BJ (cell line): Measurements from ENCODE around the gene ZBTB32. TPM values are rescaled to one million over a fixed set of nuclear protein-coding genes. Genes with fewer than 3 reads are reported as not detected.

Experiments
- CTCF ChIA-PET: fragments of 350-600 bp; formaldehyde crosslinking; extraction: SDS; loops from one replicate; lab custom pipeline; 2021; ENCODE audit warnings: antibody characterized with exemption, inconsistent platforms; lab: Yijun Ruan, JAX
- POLR2A ChIA-PET: fragments of 300-600 bp; sonication (Branson Sonifier 250); formaldehyde crosslinking; extraction: SDS; loops from one replicate; lab custom pipeline; 2021; ENCODE audit warnings: antibody characterized with exemption; lab: Charles Lee
- DNase-seq: peaks from one replicate; pipeline ENCODE4 v3.0.0-alpha.2; 2011; ENCODE audit warnings: low read depth
- H3K27me3 ChIP-seq: 2 replicates; pipeline ENCODE4 v1.6.0; 2011; ENCODE audit warnings: low read length; ENCODE audit not compliant: control insufficient read depth, insufficient read depth
- H3K36me3 ChIP-seq: 2 replicates; pipeline ENCODE4 v1.5.1; 2011; ENCODE audit warnings: low read length; ENCODE audit not compliant: control insufficient read depth, insufficient read depth
- H3K4me3 ChIP-seq: 2 replicates; pipeline ENCODE4 v1.5.1; 2011; ENCODE audit warnings: low read depth, mild to moderate bottlenecking, control low read depth, low read length
- CTCF ChIP-seq: IDR thresholded peaks from 2 replicates; pipeline ENCODE4 v1.5.1; 2011; ENCODE audit warnings: low read depth, mild to moderate bottlenecking, control low read depth, inconsistent platforms, low read length, moderate library complexity; ENCODE audit not compliant: insufficient read depth
- polyA plus RNA-seq: library from polyadenylated mRNA; depleted of rRNA; stranded (reverse); fragments of >200 nt; gene quantifications from 2 replicates; pipeline ENCODE4 v1.2.3, GENCODE V29; 2011

ZBTB32 gene
- polyA plus RNA-seq, 1 experiment, result not detected

- TF ChIP-seq CTCF, result no peak
Observed at GRCh38 chr19:35752746-35753350, 48.5 kb downstream of the ZBTB32 start.

GRCh38 chr19:35753634-35754369 is 49.4 kb downstream of the ZBTB32 start:
- no peak for TF ChIP-seq CTCF
- no peaks in the 10 kb centered on the region for H3K27me3 ChIP-seq
- no peak for DNase-seq
- H3K36me3 ChIP-seq, result peaks cover 12% of the 10 kb centered on the region
- no peak overlapping the region for H3K4me3 ChIP-seq
- ChIA-PET POLR2A (no interaction called here), CTCF (interaction anchor here (0.7 kb wide), 1 partner anchor 197 kb away, joined by 3 read pairs; no protein-coding TSS in a partner anchor)

More at GRCh38 chr19:35752746-35753350, 48.5 kb downstream of the ZBTB32 start:
- Histone ChIP-seq H3K4me3 (no peak overlapping the region), H3K36me3 (peaks cover 12% of the 10 kb centered on the region), H3K27me3 (no peaks in the 10 kb centered on the region)
- DNase-seq, result no peak
- POLR2A ChIA-PET, result no interaction called here
- CTCF ChIA-PET, result no interaction called here

GRCh38 chr19:35754370-35755130 is 50.2 kb downstream of the ZBTB32 start:
- Histone ChIP-seq H3K36me3 (peaks cover 12% of the 10 kb centered on the region), H3K4me3 (no peak overlapping the region), H3K27me3 (no peaks in the 10 kb centered on the region)
- no peak for TF ChIP-seq CTCF
- no peak for DNase-seq
- POLR2A ChIA-PET, result no interaction called here
- CTCF ChIA-PET, result interaction anchor here (0.7 kb wide), 1 partner anchor 196 kb away, joined by 3 read pairs; no protein-coding TSS in a partner anchor

GRCh38 chr19:35755131-35755549 is 50.8 kb downstream of the ZBTB32 start:
- TF ChIP-seq CTCF, result no peak
- ChIA-PET POLR2A (no interaction called here), CTCF (no interaction called here)
- Histone ChIP-seq H3K4me3 (peak overlapping the region; percentile 52), H3K36me3 (peaks cover 13% of the 10 kb centered on the region), H3K27me3 (no peaks in the 10 kb centered on the region)
- no peak for DNase-seq
